Measurements from ENCODE around the gene SNAPC2. TPM values are rescaled to one million over a fixed set of nuclear protein-coding genes. Genes with fewer than 3 reads are reported as not detected.

Gene SNAPC2
- total and polyA plus RNA-seq, 2 of the 13 experiments (the other 11 are each of a cell fraction or from before 2014, with no cell fraction given), result 10.2 to 12.7 TPM

DNA sequence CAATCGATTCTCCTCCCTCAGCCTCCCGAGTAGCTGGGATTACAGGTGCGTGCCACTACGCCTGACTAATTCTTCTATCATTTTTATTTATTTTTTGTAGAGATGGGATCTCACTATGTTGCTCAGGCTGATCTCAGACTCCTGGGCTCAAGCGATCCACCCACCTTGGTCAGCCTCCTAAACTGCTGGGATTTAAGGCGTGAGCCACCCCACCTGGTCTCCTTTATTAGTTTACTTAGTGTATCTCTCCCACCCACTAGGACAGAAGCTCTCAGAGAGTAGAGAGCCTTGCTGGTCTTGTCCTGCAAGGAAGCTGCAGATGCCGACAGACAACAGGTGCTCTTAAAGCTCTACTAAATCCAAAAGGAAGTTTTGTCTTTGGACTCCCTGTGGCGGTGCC lies 34.3 kb upstream of the SNAPC2 start:
- no peak overlapping the region for H3K9ac ChIP-seq (ENCODE audit: insufficient read depth, low read depth, low read length)
- H3K27me3 ChIP-seq (ENCODE audit: control insufficient read depth in 1 of 2, insufficient read depth in 2 of 2, low read length in 2 of 2), result no peaks in the 10 kb centered on the region; a peak in 1 of 5 replicates
- in situ Hi-C loops (cut with HindIII; ENCODE audit: extremely low pct_ligation_motif_present, low pct_unique_long_range_greater_than_20kb), result no loop called here
- WGBS (ENCODE audit: low lambda C conversion rate), result 58% methylated on average over 8 of the region's 8 CpGs
- peaks cover 5% of the 10 kb centered on the region for H3K79me2 ChIP-seq (ENCODE audit: insufficient read depth, low read length)
- no peak overlapping the region for H3K4me2 ChIP-seq (ENCODE audit: low read depth, low read length)
- H3K36me3 ChIP-seq (replicated peaks in 1 of 2; ENCODE audit: control insufficient read depth in 1 of 2, insufficient read depth in 2 of 2, low read length in 2 of 2), result no peaks in the 10 kb centered on the region
- no peak for FAIRE-seq
- no peak overlapping the region for H3K27ac ChIP-seq (ENCODE audit: extremely low read length, insufficient read depth, low read length)
- ChIA-PET POLR2A (interaction anchor here (0.8 to 8.1 kb wide), 4 partner anchors 13 to 34 kb away, joined by 3 to 75 read pairs (median 22); partner anchors contain the start of genes MAP2K7 and SNAPC2), CTCF (ENCODE audit: low intra/inter-chr PET ratio, low total read pairs) (no interaction called here)
- DNase-seq (ENCODE audit: low spot score), result no peak
- BruUV-seq (replicated peaks), result no TSS peak
- intact Hi-C loops (cut with micrococcal nuclease; ENCODE audit: unreplicated experiment), result no loop called here
- H3K4me1 ChIP-seq (ENCODE audit: insufficient read depth, low read length), result peaks cover 41% of the 10 kb centered on the region
- no peak for ATAC-seq
- H2AFZ ChIP-seq (ENCODE audit: low read length), result no peak overlapping the region
- no peaks in the 10 kb centered on the region for H3K9me3 ChIP-seq (ENCODE audit: low read length)
- H3K4me3 ChIP-seq (replicated peaks in 1 of 3; ENCODE audit: insufficient read depth in 1 of 3, low read depth in 2 of 3, low read length in 3 of 3), result no peak overlapping the region
- H4K20me1 ChIP-seq (ENCODE audit: insufficient read depth, low read length), result no peaks in the 10 kb centered on the region
- no peak for TF ChIP-seq PRMT3 (CRISPR knock-in tag; IDR thresholded peaks at IDR 0.05; ENCODE audit: borderline replicate concordance, low read depth)
- TF ChIP-seq, protein P1, sequence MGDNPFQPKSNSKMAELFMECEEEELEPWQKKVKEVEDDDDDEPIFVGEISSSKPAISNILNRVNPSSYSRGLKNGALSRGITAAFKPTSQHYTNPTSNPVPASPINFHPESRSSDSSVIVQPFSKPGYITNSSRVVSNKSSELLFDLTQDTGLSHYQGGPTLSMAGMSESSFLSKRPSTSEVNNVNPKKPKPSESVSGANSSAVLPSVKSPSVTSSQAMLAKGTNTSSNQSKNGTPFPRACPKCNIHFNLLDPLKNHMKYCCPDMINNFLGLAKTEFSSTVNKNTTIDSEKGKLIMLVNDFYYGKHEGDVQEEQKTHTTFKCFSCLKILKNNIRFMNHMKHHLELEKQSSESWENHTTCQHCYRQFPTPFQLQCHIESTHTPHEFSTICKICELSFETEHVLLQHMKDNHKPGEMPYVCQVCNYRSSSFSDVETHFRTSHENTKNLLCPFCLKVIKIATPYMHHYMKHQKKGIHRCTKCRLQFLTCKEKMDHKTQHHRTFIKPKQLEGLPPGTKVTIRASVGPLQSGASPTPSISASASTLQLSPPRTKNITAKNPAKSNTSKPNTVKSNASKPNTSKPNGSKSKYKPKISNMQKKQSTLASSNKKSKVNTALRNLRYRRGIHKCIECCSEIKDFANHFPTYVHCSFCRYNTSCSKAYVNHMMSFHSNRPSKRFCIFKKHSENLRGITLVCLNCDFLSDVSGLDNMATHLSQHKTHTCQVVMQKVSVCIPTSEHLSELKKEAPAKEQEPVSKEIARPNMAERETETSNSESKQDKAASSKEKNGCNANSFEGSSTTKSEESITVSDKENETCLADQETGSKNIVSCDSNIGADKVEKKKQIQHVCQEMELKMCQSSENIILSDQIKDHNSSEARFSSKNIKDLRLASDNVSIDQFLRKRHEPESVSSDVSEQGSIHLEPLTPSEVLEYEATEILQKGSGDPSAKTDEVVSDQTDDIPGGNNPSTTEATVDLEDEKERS (CRISPR knock-in tag; IDR thresholded peaks at IDR 0.05), result no peak
- TF ChIP-seq, protein P2, sequence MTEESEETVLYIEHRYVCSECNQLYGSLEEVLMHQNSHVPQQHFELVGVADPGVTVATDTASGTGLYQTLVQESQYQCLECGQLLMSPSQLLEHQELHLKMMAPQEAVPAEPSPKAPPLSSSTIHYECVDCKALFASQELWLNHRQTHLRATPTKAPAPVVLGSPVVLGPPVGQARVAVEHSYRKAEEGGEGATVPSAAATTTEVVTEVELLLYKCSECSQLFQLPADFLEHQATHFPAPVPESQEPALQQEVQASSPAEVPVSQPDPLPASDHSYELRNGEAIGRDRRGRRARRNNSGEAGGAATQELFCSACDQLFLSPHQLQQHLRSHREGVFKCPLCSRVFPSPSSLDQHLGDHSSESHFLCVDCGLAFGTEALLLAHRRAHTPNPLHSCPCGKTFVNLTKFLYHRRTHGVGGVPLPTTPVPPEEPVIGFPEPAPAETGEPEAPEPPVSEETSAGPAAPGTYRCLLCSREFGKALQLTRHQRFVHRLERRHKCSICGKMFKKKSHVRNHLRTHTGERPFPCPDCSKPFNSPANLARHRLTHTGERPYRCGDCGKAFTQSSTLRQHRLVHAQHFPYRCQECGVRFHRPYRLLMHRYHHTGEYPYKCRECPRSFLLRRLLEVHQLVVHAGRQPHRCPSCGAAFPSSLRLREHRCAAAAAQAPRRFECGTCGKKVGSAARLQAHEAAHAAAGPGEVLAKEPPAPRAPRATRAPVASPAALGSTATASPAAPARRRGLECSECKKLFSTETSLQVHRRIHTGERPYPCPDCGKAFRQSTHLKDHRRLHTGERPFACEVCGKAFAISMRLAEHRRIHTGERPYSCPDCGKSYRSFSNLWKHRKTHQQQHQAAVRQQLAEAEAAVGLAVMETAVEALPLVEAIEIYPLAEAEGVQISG (CRISPR knock-in tag; IDR thresholded peaks at IDR 0.05), result no peak
- TF ChIP-seq, protein P3, sequence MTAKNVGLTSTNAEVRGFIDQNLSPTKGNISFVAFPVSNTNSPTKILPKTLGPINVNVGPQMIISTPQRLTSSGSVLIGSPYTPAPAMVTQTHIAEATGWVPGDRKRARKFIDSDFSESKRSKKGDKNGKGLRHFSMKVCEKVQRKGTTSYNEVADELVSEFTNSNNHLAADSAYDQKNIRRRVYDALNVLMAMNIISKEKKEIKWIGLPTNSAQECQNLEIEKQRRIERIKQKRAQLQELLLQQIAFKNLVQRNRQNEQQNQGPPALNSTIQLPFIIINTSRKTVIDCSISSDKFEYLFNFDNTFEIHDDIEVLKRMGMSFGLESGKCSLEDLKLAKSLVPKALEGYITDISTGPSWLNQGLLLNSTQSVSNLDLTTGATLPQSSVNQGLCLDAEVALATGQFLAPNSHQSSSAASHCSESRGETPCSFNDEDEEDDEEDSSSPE (CRISPR knock-in tag; IDR thresholded peaks at IDR 0.05), result no peak
- no peak for TF ChIP-seq NFE2L1 (CRISPR knock-in tag; IDR thresholded peaks at IDR 0.05; ENCODE audit: borderline replicate concordance)
- no peak for TF ChIP-seq HIC2 (CRISPR knock-in tag; IDR thresholded peaks at IDR 0.05; ENCODE audit: low read depth)
- TF ChIP-seq ZNF354B (CRISPR knock-in tag; IDR thresholded peaks at IDR 0.05), result no peak
- no peak for TF ChIP-seq ZBTB20 (CRISPR knock-in tag; IDR thresholded peaks at IDR 0.05; ENCODE audit: borderline replicate concordance, low read depth)
- TF ChIP-seq THRA (CRISPR knock-in tag; IDR thresholded peaks at IDR 0.05; ENCODE audit: borderline replicate concordance), result no peak
- TF ChIP-seq JUNB (CRISPR knock-in tag; IDR thresholded peaks at IDR 0.05; ENCODE audit: borderline replicate concordance), result no peak
- TF ChIP-seq ZFP36 (IDR thresholded peaks at IDR 0.05; ENCODE audit: borderline replicate concordance, low read depth, low read length, partially characterized antibody), result no peak
